Stimulated activated CD8-positive, alpha-beta memory T cell treated with anti-CD3 and anti-CD28 coated beads, Interleukin-12 subunit alpha, Interleukin-12 subunit beta, amount 100 ng/mL, for 24 hours (primary cell): Measurements from ENCODE around the gene CFAP299.

Source experiments
- DNase-seq: peaks from one replicate; pipeline ENCODE4 v3.0.0-alpha.2; 2020; ENCODE audit errors: extremely low read depth

Gene CFAP299

DNA sequence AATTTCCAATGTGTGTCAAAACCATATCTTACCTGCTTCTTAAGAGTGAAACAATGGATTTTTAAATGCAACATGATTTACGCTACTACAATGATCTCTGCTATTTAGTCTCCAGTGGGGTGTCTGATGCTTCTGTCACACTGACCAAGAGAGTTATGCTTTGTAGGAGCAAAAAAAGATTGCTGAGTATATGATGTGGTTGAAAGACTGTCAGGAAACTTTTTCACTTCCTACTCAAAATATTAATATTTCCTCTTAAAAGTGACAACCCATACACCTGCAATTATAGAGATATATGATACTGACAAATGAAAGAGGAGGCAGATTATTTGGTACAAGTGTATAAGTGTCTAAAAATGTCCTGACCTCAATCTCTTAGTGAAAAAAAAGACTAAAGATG lies 589.8 kb downstream of the CFAP299 start:
- DNase-seq, result no peak

- no peak for DNase-seq
Observed at GRCh38 chr4:80926446-80926845, 590.9 kb downstream of the CFAP299 start.

DNA sequence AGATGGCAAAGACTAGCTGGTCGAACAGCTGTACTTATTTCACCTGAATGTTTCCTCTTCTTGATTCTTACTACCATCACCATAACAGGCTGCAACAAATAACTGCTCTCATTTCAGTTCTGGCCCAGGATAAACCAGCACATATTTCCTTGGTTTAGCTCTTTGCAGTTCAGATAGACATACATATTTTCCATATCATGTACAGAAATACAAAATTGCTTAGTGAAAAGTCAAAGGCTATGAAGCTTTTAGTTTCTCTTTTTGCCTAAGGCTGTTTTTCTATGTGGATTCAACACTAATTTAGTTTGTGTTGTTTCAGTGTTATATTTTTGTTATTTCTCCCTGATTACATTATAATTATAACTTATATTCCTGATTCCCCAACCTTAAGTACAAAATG lies 591.4 kb downstream of the CFAP299 start:
- DNase-seq, result no peak

- DNase-seq, result no peak
Observed at GRCh38 chr4:80927420-80927819, 591.9 kb downstream of the CFAP299 start.

DNA sequence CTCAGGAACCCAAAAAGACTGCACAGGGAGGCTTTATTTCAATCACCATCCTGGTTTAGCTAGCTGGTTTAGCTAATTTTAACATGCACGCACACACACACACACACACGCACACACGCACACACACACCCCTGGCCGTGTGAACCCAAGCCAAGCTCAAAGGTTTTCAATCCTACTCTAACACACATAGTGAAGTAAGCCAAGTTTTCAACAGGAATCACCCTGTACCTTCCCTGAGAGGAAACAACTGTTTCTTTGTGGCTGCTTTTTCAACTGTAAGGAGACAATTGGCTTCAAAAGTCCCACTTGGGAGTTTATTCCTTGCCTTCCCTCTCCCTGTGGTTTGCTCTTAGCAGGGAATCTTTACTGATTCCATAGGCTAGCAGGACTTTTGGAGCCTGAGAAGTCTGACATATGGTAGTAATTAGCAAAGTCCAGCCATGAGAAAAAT lies 596.1 kb downstream of the CFAP299 start:
- DNase-seq, result no peak

GRCh38 chr4:80948141-80948540 lies 612.6 kb downstream of the CFAP299 start:
- no peak for DNase-seq

DNA sequence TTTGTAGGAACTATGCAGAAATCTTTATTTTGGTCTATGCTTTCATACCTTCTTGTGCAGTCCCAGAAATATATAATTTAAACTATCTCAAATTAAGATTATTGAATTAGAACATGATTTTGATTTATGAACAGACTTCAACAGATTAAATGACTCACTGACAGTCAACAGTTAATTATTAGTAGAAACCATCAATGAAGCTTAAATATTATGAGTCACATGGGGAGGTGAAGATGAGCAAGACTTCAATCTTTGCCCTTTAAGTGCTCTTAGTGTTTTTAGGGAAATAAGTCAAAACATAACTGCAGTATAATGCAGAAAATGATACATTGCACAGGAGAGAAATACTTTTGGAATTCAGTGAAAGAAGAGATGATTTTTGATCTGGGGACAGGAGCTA lies 613.5 kb downstream of the CFAP299 start:
- DNase-seq, result no peak

DNA sequence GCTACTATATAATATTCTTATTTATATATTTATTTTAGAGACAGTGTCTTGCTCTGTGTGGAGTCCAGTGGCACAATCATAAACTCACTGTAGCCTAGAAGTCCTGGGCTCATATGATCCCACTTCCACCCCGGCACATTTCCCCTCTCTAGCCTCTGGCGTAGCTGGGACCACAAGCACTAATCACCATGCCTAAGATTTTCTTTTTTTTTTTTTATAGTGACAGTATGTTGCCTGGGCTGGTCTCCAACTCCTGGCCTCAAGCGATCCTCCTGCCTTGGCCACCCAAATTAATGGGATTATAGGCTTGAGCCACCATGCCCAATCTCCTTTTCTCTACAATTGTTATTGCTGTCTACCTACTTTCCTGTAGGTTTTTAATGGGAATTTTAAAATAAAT lies 620.9 kb downstream of the CFAP299 start:
- DNase-seq, result no peak

- DNase-seq, result no peak
Observed at GRCh38 chr4:80963051-80963450, 627.5 kb downstream of the CFAP299 start.

DNA sequence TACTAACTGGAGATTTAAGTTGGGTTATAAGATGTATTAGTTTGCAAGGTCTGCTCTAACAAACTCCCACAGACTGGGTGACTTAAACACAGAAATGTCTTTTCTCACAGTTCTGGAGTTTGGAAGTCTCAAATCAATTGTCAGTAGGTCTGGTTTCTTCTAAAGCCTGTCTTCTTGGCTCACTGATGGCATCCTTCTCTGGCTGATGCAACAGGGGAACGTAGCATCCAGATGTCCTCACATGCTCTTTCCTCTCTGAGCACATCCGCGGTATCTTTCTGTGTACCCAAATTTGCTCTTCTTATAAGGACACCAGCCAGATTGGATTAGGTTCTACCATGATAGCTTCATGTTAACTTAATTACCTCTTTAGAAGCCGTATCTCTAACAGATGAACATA lies 631.8 kb downstream of the CFAP299 start:
- DNase-seq, result no peak

- DNase-seq, result no peak
Observed at GRCh38 chr4:80980239-80980638, 644.7 kb downstream of the CFAP299 start.

- DNase-seq, result no peak
Observed at GRCh38 chr4:80986011-80986410, 650.5 kb downstream of the CFAP299 start.

DNA sequence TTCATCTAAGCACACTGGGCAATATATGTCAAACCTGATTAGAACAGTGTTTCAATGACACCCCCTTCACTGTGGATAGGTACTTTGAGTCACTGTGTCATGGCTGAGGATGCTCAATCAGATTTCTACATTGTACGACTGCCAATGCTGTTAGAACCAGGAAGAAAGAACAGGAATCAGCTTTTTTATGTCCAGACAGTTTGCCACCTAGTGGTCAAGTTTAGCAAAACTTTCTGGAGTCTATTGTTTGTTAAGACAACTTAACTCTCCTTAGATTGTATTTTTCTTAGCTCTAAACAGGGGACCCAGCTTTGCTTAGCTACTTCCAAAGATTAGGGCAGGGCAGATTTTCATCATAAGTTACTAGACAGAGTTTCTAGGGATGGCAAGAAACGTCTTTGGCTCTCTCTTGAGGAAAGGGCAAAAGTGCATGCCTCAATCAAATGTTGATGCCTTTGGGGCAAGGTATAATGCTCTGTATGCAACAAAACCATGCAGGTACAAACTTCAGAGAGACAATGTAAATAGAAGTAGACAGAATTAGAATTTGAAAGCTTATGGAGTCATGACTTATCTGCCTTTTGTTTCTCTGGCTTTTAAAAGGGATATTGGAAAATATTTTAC lies 654.5 kb downstream of the CFAP299 start:
- no peak for DNase-seq

DNA sequence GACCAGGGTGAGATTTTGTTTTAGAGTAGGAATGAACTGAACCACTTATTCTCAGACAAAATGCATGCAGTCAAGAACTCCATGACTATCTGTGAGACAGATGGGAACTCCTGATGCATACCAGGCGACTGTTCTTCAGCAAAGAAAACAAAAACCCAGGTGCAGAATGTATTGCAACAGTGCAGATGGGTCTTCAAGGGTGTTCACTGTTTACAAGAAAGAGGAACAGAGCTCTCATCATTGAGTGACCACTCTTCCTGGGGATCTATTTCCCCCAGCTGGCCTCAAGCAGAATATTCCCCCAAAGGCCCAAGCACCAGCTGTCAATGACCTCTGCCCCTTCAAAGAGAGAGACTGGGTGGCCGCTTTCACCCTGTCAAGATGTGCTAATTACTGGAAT lies 655.3 kb downstream of the CFAP299 start:
- DNase-seq, result no peak

DNA sequence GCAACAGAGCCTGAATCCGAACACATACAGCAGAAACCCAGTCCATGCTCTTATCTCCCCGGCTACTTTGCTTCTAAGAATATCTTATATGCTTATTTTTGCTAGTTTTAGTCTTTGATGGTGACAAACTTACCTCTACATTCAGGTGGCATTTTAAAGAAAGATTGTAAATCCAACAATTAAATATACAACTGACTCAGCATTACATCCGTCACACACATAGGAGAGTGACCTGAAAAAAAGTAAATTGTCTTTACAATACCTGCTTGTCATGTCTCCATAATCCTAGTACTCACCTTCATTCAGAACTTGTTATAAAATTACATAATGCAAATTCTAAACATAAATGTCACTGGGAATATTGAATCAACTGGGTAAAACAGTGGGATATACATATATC lies 664.4 kb downstream of the CFAP299 start:
- DNase-seq, result no peak

DNA sequence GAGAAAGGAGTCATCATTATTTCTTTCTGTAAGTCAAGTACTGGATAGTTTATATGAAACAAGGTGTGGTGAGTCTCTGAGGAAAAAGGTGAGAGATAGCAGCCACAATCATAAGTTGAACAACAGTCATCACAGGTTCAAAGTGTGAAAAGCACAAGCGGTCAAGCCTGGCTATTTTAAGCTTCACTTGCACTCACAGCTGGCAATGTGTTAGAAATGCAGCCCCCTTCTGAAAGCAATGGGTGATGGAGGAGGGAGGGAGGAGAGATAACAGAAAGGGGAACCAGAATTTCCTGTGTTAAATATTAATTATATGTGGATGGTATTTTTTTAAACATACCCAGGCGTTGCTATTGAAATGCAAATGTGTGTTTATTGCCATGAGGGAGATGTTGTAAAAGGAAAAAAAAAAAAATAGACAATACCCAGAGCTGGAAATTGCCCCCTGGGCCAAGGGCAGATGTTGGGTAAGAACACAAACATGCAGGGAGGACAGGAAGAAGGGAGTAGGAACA lies 668.1 kb downstream of the CFAP299 start:
- no peak for DNase-seq

DNA sequence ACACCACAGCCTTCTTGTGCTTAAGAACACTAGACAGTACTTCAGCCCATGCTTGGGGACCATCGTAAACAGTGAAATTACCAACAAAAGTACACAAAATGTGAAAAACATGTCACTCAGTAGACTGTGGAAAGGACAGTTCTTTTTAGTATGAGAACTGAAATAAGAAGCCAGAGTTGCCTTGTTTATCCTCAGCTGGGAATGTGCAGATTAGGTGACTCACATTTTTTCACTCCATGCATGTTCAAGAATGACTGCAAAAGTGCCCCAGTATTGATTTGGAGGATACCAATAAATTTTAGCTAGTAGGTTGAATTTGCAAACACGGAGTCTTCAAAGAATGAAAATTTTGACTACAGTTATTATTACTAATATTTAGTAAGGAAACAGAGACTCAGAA lies 671.9 kb downstream of the CFAP299 start:
- no peak for DNase-seq
